Measurements from ENCODE around the gene CYP46A1.

The CYP46A1 gene

DNA sequence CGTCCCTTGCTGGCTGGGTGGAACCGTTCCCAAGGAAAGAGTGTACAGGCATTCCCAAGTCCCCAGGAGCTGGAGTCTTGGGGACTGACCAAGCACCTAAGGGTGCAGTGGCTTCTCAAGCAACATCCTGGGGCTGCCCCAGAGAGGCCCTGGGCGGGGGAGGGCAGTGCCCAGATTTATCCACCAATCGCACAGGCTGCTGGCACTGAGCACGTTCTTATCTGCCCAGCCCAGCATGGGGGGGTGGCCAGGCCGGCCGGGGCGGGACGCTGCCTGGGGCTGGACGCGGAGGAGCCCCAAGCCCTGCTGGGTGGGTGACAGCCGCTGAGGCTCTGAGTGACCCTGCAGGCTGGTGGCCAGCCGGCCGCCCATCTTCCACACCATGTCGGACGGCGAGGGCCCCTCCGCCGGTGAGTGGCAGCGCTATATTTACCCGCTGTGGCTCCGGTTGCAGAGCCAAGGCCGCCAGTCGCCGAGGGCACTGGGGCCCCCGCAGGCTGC is 53.4 kb downstream of the CYP46A1 start:
- TF ChIP-seq GATA2 (IDR thresholded peaks at IDR 0.05; ENCODE audit: low read depth, low read length) (peak; percentile 48; the same call in 1 of the 2 replicates), GATA3 (IDR thresholded peaks at IDR 0.05; ENCODE audit: low read depth, low read length) (no peak)

- no peak for TF ChIP-seq GATA2 (IDR thresholded peaks at IDR 0.05; ENCODE audit: low read depth, low read length)
- TF ChIP-seq GATA3 (IDR thresholded peaks at IDR 0.05; ENCODE audit: low read depth, low read length) = no peak
Measured at GRCh38 chr14:99737956-99738667, 54.0 kb downstream of the CYP46A1 start.

DNA sequence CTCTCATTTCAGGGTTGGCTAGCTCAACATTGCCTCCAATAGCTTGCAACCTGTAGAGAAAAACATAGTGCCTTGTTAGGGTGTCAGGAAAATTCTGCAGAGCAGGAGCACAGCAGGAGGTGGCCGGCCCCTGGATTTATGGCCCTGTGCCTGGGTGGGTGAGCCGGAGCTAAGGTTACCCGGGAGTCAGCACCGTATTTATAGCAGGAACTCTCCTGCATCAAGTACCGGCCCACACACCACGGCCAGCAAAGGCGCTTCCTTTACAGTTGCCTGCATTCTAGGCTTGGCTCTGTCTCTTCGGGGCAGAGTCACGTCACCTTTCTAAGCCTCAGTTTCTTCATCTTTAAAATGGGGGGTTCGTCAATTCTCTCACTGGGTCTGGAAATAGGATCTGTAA is 56.3 kb downstream of the CYP46A1 start:
- TF ChIP-seq GATA3 (IDR thresholded peaks at IDR 0.05; ENCODE audit: low read depth, low read length) = no peak

DNA sequence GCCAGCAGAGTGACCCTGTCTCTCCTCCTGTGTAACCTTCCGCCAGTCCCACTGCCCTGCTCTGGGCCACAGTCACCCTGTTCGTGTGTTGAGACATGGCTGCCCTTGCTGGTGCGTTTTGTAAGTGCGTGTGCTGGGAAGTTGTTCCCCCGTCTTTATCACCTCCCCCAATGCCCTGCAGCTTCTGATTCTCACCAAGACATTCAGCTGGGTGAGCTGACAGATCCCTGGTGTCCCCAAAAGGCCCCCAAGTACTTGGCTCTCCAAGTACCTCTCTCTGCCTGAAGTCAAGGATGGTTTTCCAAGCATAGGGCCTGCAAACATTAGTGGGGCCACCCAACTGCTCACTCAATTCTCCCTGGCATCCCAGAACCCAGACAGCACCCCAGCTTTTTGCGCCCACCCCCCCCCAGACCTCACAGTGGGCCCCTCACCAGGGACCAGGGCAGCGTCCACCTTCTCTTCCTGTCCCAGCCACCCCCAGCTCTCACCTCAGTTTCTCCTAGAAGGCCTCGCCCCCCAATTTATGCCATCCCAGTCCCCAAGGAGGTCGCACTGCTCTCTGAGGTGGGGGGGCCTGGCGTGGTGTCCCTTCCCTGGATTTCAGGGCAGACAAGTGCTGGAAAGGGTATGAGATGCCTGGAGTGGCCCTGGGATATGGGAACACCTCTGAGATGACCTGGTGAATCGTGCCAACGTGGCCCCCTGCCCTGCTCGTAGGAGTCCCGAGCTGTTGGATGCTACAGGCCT is 57.3 kb downstream of the CYP46A1 start:
- TF ChIP-seq GATA2 (IDR thresholded peaks at IDR 0.05; ENCODE audit: low read depth, low read length) (no peak), GATA3 (IDR thresholded peaks at IDR 0.05; ENCODE audit: low read depth, low read length) (no peak)

DNA sequence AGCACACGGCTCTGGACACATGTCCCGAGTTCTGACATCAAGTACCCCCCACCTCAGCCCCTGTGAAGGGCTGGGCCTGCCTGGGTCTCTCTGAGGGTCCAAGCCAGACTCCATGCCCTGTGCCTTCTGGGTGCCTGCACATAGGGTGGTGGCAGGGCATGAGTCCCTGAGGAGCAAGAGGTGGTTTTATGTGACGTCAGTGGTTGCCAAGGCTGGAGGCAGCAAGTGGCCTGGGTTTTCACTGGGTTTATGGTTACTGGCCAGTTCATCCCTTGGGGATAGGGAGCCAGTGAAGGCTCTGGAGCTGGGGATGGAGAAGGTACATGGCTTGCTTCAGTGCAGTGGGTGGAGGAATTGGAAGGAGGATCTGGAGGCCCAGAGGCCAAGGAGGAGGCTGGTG is 58.0 kb downstream of the CYP46A1 start:
- no peak for TF ChIP-seq GATA3 (IDR thresholded peaks at IDR 0.05; ENCODE audit: low read depth, low read length)
- TF ChIP-seq GATA2 (IDR thresholded peaks at IDR 0.05; ENCODE audit: low read depth, low read length) = no peak

- TF ChIP-seq GATA3 (IDR thresholded peaks at IDR 0.05; ENCODE audit: low read depth, low read length) = no peak
- no peak for TF ChIP-seq GATA2 (IDR thresholded peaks at IDR 0.05; ENCODE audit: low read depth, low read length)
Measured at GRCh38 chr14:99742509-99743487, 58.7 kb downstream of the CYP46A1 start.

DNA sequence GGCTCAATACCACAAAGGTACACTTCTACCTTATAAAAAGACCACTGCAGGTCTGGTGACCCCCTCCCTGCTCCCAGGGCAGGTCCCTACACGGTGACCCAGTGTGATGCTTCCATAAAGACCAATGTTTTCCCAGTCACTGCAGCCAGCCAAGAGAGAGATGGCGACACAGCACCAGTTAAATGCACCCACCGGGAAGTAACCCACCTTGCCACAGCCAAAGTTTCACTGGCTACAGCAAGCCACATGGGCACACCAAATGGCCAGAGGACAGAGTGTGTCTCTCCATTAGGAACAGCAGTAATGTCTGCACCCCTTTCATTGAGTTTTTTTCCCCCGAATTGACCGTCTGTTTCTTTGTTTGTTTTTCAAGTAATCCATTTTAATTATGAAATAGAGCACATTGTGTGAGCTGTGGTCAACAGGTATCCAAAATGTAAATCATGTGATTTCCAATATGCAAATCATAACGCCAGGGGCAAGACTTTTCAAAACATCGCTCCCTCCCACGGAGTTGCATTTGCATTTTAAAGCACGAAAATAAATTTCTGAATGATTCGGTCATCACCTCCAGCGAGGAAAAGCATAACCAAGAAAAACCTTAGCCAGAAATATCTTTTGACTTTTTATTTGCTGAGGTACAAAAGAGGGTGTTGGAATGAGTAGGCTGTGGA is 60.2 kb downstream of the CYP46A1 start:
- no peak for TF ChIP-seq GATA3 (IDR thresholded peaks at IDR 0.05; ENCODE audit: low read depth, low read length)
- no peak for TF ChIP-seq GATA2 (IDR thresholded peaks at IDR 0.05; ENCODE audit: low read depth, low read length)

GRCh38 chr14:99744873-99745224 is 60.8 kb downstream of the CYP46A1 start:
- no peak for TF ChIP-seq GATA2 (IDR thresholded peaks at IDR 0.05; ENCODE audit: low read depth, low read length)
- TF ChIP-seq GATA3 (IDR thresholded peaks at IDR 0.05; ENCODE audit: low read depth, low read length) = no peak

DNA sequence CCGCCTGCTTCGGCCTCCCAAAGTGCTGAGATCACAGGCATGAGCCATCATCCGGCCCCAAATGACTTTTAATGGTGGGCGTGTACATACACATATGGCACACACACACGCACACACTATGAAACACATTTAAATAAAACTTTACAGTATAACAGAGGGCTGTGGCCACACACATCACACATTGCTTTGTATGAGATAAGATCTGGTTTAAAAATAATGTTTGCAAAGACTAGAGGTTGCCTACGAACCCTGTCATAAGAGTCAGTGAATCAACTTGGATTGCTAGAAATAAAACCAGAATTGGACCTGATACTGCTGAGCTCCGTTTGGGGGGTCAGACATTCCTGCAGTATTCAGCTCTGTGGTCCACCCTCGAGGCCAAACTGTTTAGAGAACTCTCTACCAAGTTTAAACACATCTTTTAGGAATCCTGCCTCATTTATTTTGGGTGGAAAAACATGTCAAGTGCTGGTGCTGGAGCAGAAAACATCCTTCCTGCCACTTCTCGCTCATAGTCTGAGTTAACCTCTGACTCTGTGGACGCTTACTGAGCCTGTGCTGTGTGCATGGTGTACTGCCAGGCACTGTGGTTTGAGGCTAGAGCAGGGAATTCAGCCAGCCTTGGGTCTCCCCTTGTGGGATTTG is 61.3 kb downstream of the CYP46A1 start:
- no peak for TF ChIP-seq GATA2 (IDR thresholded peaks at IDR 0.05; ENCODE audit: low read depth, low read length)
- TF ChIP-seq GATA3 (IDR thresholded peaks at IDR 0.05; ENCODE audit: low read depth, low read length) = no peak

- TF ChIP-seq GATA3 (IDR thresholded peaks at IDR 0.05; ENCODE audit: low read depth, low read length) (no peak), GATA2 (IDR thresholded peaks at IDR 0.05; ENCODE audit: low read depth, low read length) (no peak)
Measured at GRCh38 chr14:99747167-99747566, 63.1 kb downstream of the CYP46A1 start.

- TF ChIP-seq GATA2 (IDR thresholded peaks at IDR 0.05; ENCODE audit: low read depth, low read length) (no peak), GATA3 (IDR thresholded peaks at IDR 0.05; ENCODE audit: low read depth, low read length) (no peak)
Measured at GRCh38 chr14:99747582-99748330, 63.7 kb downstream of the CYP46A1 start.

DNA sequence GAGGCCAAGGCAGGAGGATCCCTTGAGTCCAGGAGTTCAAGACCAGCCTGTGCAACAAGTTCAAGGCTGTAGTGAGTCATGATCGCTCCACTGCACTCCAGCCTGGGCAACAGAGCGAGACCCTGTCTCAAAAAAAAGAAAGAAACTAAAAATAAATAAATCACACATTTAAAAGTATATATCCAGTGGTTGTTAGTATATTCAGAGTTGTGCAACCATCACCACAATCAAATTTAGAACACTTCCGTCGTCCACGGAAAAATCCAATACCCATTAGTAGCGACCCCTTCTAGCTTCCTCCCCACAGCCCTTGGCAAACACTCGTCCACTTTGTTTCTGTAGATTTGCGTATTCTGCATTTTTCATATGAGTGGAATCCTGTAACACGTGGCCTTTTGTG is 64.4 kb downstream of the CYP46A1 start:
- TF ChIP-seq GATA3 (IDR thresholded peaks at IDR 0.05; ENCODE audit: low read depth, low read length) (no peak), GATA2 (IDR thresholded peaks at IDR 0.05; ENCODE audit: low read depth, low read length) (no peak)
